ENCODE data around the gene BORCS5. TPM values are rescaled to one million over a fixed set of nuclear protein-coding genes. Genes with fewer than 3 reads are reported as not detected.

Gene BORCS5
- total RNA-seq, 1 donor from 2014 or later: 25.2 TPM

DNA sequence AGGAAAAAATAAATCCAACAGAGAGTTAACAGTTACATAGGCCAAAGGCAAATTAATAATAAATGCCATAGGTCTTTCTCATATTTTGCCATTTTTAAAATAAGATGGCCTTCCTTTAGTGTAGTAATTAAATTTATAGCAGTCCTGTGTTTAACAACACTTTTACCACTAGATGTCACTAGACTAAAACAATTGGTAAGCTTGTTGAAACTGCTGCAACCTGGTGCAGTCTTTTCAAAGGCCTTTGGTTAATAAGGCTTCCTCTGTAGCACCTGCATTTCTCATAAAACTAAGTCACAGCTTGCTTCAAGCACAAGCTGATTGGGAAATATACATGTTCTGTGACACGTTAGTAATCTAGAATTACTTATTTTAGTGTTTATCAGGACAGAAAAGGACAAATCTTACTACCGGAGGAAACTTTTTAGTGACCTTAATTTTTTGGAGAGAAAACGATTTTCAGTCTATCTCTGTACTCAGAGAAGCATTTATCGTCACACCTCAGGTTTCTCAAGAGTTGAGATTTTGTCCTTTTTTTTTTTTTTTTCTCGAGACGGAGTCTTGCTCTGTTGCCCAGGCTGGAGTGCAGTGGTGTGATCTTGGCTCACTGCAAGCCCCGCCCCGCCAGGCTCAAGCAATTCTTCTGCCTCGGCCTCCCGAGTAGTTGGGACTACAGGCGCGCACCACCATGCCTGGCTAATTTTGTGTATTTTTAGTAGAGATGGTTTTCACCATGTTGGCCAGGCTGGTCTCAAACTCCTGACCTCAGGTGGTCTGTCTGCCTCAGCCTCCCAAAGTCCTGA, 20.0 kb downstream of the BORCS5 start:
- H3K27ac Mint-ChIP-seq: peak overlapping the region; percentile 78
- TF ChIP-seq, protein P1, sequence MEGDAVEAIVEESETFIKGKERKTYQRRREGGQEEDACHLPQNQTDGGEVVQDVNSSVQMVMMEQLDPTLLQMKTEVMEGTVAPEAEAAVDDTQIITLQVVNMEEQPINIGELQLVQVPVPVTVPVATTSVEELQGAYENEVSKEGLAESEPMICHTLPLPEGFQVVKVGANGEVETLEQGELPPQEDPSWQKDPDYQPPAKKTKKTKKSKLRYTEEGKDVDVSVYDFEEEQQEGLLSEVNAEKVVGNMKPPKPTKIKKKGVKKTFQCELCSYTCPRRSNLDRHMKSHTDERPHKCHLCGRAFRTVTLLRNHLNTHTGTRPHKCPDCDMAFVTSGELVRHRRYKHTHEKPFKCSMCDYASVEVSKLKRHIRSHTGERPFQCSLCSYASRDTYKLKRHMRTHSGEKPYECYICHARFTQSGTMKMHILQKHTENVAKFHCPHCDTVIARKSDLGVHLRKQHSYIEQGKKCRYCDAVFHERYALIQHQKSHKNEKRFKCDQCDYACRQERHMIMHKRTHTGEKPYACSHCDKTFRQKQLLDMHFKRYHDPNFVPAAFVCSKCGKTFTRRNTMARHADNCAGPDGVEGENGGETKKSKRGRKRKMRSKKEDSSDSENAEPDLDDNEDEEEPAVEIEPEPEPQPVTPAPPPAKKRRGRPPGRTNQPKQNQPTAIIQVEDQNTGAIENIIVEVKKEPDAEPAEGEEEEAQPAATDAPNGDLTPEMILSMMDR (IDR thresholded peaks at IDR 0.05; ENCODE audit: unreplicated experiment): peak; percentile 99
- DNase-seq (ENCODE audit: low spot score, unreplicated experiment): no peak
- H3K4me1 Mint-ChIP-seq (ENCODE audit: low read depth): peaks cover 3% of the 10 kb centered on the region
- peaks cover 5% of the 10 kb centered on the region for H3K9me3 Mint-ChIP-seq (ENCODE audit: low read depth)
- no peak overlapping the region for H3K4me3 Mint-ChIP-seq (ENCODE audit: low read depth)
- peaks cover 7% of the 10 kb centered on the region for H3K36me3 Mint-ChIP-seq (ENCODE audit: insufficient read depth)
- H3K27me3 Mint-ChIP-seq: no peaks in the 10 kb centered on the region

DNA sequence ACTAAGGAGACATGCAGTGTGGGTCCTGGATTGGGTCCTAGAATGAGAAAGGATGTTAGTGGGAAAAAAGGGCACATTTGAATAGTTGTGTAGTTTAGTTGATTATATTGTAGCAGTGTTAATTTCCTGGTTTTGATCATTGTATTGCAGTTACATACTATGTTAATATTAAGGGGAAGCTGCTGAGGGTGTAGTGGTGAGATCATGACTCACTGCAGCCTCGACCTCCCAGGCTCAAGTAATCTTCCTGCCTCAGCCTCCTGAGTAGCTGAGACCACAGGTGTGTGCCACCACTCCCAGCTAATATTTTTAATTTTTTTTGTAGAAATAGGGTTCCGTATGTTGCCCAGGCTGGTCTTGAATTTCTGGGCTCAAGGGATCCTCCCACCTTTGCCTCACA, 21.7 kb downstream of the BORCS5 start:
- Mint-ChIP-seq H3K9me3 (ENCODE audit: low read depth) (peaks cover 9% of the 10 kb centered on the region), H3K27me3 (no peaks in the 10 kb centered on the region), H3K36me3 (ENCODE audit: insufficient read depth) (peaks cover 12% of the 10 kb centered on the region), H3K4me3 (ENCODE audit: low read depth) (no peak overlapping the region), H3K27ac (no peak overlapping the region), H3K4me1 (ENCODE audit: low read depth) (peaks cover 12% of the 10 kb centered on the region)
- TF ChIP-seq, protein P1 (IDR thresholded peaks at IDR 0.05; ENCODE audit: unreplicated experiment): no peak
- no peak for DNase-seq (ENCODE audit: low spot score, unreplicated experiment)

DNA sequence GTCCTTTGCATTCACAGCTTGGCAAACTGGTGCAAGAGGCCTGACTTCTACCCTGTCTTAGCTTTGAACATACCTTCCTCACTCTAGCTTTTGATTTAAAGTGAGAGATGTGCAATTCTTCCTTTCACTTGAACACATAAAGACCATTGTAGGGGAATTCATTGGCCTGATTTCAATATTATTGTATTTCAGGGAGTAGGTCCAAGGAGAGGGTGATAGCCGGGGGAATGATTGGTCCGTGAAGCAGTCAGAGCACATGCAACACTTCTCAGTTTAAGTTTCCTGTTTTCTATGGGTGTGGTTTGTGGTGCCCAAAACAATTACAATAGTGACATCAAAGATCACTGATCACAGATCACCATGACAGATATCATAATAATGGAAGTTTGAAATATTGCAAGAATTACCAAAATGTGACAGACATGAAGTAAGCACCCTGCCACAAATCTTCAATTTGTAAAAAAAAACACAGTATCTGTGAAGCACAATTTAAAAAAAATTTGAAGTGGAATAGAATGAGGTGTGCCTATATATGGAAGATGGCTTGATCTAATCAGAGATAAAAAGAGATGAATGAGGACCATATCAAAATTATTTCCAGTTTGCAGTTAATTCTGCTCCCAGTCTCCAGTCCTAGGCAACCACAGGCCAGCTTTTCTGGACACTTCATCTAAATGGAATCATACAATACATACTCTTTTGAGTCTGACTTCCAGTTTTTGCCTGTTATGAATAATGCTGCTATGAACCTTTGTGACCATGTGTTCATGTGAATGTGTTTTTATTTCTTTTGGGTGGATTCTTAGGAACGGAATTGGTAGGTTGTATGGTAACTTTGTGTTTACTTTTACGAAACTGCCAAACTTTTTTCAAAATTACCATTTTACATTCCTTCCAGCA, 23.2 kb downstream of the BORCS5 start:
- peaks cover 11% of the 10 kb centered on the region for H3K36me3 Mint-ChIP-seq (ENCODE audit: insufficient read depth)
- TF ChIP-seq, protein P1 (IDR thresholded peaks at IDR 0.05; ENCODE audit: unreplicated experiment): no peak
- H3K27ac Mint-ChIP-seq: no peak overlapping the region
- no peak overlapping the region for H3K4me3 Mint-ChIP-seq (ENCODE audit: low read depth)
- H3K4me1 Mint-ChIP-seq (ENCODE audit: low read depth): peaks cover 24% of the 10 kb centered on the region
- DNase-seq (ENCODE audit: low spot score, unreplicated experiment): no peak
- peaks cover 9% of the 10 kb centered on the region for H3K9me3 Mint-ChIP-seq (ENCODE audit: low read depth)
- H3K27me3 Mint-ChIP-seq: no peaks in the 10 kb centered on the region

- Mint-ChIP-seq H3K27ac (no peak overlapping the region), H3K4me1 (ENCODE audit: low read depth) (peaks cover 29% of the 10 kb centered on the region), H3K27me3 (no peaks in the 10 kb centered on the region), H3K9me3 (ENCODE audit: low read depth) (peaks cover 9% of the 10 kb centered on the region), H3K4me3 (ENCODE audit: low read depth) (no peak overlapping the region), H3K36me3 (ENCODE audit: insufficient read depth) (peaks cover 11% of the 10 kb centered on the region)
- no peak for DNase-seq (ENCODE audit: low spot score, unreplicated experiment)
- TF ChIP-seq, protein P1 (IDR thresholded peaks at IDR 0.05; ENCODE audit: unreplicated experiment): no peak
These were observed 24.2 kb downstream of the BORCS5 start for GRCh38 chr12:12380949-12381593.

DNA sequence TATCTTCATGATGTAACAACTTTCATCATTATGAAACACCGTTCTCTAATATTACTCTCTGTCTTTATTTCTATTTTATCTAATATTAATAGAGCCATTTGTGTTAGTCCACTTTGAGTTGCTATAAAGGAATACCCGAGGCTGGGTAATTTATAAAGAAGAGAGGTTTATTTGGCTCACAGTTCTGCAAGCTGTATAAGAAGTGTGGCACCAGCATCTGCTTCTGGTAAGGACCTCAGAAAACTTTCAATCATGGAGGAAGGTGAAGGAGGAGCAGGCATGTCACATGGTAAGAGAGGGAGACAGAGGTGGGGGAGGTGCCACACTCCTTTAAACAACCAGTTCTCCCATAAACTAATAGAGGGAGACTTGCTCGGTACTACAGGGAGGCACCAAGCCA, 25.1 kb downstream of the BORCS5 start:
- H3K36me3 Mint-ChIP-seq (ENCODE audit: insufficient read depth): peaks cover 9% of the 10 kb centered on the region
- H3K4me3 Mint-ChIP-seq (ENCODE audit: low read depth): no peak overlapping the region
- H3K4me1 Mint-ChIP-seq (ENCODE audit: low read depth): peaks cover 30% of the 10 kb centered on the region
- no peak for DNase-seq (ENCODE audit: low spot score, unreplicated experiment)
- H3K27ac Mint-ChIP-seq: no peak overlapping the region
- no peaks in the 10 kb centered on the region for H3K27me3 Mint-ChIP-seq
- H3K9me3 Mint-ChIP-seq (ENCODE audit: low read depth): peaks cover 9% of the 10 kb centered on the region
- TF ChIP-seq, protein P1 (IDR thresholded peaks at IDR 0.05; ENCODE audit: unreplicated experiment): no peak

All from progenitor cell of endocrine pancreas (in vitro differentiated cells).